ENCODE data around the gene TAX1BP1. TPM values are rescaled to one million over a fixed set of nuclear protein-coding genes. Genes with fewer than 3 reads are reported as not detected.

Gene TAX1BP1
- polyA plus RNA-seq, 1 donor: 132 TPM

DNA sequence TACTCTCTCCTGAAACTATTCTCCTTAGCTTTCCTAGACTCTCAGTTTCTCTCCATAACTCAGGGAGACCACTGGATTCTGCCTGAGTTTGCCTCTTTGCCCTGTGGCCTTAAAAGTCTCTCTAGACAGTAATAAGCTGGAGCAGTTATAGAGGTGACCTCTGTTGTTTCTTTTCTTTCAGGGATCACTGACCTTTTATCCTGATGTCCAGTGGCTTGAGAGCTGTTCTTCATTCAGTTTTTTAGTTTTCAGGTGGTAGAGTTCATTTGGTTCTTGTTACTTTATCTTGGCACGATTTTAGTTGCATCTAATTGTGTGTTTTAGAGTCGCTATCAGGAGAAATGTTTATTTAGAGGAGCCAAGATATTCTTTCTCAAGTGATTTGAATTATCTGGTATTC is 37.7 kb downstream of the TAX1BP1 start:
- DNase-seq: no peak

DNA sequence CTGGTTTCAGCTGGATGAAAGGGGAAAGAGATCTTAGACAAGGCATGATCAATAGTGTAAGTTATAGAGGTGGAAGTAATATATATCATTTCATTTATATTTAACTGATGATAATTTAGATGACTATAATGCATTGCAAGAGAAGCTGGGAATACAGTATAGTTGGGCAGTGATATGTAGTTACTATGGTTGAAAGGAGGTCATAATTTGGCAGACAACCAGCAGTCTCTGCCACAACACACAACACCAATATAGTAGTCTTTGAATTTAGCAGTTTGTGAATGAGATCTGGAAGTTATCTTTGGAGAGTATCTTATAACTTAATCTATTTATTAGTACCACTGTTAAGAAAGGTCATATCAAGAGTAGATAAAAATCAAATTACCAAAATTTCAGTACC is 39.9 kb downstream of the TAX1BP1 start:
- DNase-seq: no peak

DNA sequence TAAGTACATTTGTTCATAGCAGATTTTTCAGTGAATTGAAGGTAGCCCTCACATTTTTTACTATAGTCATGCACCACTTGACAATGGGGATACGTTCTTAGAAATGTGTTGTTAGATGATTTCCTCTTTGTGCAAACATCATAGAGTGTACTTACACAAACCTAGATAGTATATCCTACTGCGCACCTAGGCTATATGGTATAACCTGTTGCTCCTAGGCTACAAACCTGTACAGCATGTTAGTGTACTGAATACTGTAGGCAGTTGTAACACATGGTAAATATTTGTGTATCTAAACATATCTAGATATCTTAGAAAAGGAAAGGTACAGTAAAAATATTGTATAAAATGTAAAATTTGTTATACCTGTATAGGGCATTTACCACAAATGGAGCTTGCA is 41.2 kb downstream of the TAX1BP1 start:
- no peak for DNase-seq

DNA sequence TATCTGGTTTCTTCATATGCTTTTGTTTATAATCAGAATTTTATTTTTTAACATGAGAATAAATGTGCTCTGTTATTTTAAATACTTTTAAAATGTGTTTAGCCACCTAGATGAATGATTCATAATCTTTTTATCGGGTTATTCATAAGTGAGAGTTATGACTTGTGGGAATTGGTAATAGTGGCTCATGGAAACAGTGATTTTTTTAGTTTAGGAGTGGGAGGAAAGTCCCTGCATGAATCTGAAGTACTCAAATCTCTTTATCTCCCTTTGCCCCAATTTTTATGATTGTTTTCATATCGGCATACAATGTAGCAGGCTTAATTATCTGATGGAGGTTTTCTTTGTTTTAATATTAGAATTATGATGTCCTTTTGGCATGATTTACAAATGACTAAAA is 42.9 kb downstream of the TAX1BP1 start:
- DNase-seq: no peak

DNA sequence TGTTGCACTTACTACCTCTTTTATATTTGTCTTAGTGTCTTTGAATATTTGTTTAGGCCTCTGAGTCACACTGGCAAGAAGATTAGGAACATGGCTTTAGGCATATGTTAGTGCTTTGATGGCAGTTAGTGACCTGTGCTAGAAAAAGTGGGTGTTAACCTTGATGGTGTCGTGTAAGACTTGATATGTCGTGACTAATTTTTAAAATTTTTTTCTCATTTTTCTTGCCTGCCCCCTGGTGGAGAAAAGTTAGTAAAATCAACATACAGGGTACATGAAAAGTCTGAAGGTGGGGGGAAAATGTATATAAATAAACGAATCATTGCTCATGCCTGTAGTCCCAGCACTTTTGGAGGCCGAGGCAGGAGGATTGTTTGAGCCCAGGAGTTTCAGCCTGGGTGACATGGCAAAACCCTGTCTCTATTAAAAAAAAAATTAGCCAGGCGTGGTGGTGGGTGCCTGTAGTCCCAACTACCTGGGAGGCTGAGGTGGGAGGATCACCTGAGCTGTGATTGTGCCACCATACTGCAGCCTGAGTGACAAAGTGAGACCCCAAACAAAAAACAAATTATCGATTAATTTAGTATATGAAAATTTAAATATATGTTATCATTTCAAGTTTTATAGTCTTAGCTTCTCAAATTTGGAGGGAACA is 44.6 kb downstream of the TAX1BP1 start:
- DNase-seq: peak; percentile 18

DNA sequence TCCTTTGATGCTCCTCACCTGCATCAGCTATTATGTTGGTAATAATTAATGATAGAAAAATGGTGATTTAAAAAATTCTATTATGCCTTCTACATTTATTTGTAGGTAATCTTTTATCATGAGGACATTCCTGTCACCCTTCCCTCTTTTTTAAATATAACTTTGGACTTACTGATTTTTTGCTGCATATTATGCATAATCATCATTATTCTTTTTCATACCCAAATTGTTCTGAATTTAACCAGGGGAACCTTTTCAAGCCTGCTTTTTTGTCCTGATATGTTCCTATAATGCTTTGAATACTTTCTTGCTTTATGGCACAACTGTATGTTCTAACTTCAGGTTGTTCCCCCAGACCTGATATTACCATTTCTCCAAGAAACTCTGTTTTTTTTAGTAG is 48.5 kb downstream of the TAX1BP1 start:
- DNase-seq: no peak

DNA sequence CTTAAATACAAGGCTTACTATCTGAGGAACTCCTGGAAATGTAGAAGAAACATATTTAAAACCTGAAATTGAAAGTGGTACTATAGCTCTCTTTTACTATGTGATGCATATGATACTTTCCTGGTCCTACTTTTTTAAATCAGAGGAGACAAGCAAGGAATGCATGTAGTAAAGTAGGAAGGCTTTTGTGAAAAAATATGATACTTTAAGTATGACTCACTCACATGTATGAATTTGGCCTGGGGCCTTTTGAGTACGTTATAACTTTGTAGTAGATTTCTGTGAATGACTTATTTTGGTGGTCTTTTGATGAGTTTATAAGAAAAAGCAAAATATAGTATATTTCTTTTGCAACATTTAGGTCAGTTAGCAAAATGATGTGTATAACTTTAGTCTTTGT is 53.8 kb downstream of the TAX1BP1 start:
- no peak for DNase-seq

DNA sequence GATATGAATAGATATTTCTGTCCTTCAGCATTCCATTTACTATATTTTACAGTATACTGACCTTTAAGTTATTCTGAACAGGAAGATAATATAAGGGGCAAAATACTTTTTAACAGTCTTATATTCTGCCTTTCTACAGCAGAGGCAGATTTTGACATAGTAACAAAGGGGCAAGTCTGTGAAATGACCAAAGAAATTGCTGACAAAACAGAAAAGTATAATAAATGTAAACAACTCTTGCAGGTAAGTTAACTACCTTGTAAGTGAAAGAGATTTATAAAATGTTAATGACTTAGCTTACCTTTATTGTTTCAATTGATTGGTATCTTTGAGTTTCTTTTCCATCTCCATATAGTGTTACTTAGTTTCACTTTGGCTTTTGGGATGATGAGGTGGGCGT is 56.0 kb downstream of the TAX1BP1 start:
- no peak for DNase-seq

DNA sequence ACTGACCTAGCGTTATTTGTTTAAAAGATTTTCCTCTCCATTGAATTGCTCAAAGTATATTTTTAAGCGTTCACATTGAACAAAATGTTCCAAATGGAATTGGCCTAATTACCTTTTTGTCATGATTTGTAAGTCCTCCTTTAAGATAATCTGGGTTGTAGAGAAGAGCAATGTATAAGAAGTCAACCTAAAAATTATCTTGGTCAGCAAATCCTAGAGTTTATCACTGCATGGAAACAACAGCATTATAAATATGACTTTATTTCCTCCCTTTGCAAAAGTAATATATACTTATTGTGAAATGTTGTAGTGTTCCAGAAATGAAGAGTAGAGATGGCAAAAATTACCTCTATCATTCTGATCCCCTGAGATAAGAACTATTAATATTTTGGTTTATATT is 59.2 kb downstream of the TAX1BP1 start:
- DNase-seq: no peak

DNA sequence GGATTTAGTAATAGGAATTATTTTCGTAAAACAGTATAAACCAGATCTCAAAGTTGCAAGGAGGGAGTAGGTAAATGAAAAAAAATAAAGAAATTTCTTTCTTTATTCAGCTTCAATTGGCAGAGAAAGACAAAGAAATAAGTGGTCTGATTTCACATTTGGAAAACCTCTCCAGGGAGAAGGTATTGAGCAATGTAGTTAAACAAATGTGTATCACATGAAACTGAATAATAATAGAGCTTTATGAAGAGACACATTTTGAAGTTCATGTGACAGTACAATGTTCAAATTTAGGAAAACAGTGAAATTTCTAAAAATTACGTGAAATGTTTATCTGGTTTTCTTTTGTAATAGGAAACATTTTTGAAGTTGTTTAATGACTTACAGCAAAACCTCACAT is 63.0 kb downstream of the TAX1BP1 start:
- no peak for DNase-seq

DNA sequence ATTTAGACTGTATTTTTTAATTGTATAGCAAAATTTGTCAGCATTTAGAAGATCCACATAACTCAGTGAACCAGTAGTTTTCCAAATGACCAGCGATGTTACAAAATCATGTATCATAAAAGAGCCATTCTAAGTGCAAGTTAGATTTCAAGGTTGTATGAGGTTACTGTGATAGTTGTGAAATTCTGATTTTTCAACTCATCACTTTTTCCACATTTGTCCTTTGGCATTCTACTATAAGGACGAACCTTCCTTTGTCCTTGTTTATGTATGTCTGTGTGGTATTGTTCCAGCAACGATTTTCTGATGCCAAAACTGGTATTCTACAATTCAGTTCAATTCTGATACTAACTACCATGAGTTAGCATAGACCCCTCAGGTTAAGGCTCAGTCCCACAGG is 64.2 kb downstream of the TAX1BP1 start:
- no peak for DNase-seq

DNA sequence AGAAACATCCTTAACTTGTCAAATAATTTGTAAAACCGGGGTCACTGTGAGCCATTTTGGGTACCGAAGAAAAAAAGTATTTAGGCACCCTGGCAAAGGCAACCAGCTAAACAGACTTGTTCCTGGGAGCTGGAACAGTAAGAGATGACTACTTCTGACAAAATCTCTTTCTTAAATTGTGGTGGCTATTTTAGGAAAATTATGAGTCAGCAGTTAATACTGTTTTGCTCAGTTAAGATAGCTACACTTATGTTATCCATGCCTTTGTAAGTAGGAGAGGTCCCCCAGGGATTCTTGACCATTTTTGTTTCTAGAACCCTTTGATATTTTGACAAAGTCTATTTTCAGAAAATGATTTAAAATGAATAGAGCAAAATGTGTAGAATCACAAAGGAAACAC is 68.7 kb downstream of the TAX1BP1 start:
- DNase-seq: no peak

DNA sequence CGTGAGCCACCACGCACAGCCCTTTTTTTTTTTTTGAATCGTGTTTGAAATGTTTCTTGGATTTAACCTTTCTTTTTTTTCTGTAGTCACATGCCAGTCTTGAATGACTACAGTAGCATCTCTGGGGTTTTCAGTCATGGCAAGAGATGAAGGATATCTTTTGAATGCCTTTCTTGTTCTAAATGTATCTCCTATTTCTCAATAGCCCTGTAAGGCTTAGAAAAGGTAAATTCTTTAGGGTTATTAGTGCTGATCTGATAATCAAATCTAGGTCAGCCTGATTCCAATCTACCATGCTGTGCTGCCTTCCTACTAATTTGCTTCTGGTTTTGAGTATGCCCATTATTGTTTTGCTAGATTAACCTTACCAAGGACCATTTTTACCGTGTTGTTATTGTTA is 70.2 kb downstream of the TAX1BP1 start:
- no peak for DNase-seq

DNA sequence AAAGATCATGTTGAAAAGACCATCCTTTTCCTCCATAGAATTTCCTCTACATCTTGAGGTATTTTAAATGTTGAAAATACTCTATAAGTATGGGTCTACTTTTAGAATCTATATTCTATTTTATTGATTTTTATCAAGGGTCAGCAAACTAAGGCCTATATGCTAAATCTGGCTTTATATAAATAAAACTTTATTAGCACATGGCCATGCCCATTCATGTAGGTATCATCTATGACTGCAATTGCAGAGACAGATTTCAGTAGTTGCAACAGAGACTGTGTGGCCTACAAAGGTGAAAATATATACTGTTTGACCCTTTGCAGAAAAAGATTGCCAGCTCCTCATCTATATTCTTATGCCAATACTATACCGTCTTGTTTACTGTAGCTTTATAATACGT is 72.7 kb downstream of the TAX1BP1 start:
- no peak for DNase-seq

DNA sequence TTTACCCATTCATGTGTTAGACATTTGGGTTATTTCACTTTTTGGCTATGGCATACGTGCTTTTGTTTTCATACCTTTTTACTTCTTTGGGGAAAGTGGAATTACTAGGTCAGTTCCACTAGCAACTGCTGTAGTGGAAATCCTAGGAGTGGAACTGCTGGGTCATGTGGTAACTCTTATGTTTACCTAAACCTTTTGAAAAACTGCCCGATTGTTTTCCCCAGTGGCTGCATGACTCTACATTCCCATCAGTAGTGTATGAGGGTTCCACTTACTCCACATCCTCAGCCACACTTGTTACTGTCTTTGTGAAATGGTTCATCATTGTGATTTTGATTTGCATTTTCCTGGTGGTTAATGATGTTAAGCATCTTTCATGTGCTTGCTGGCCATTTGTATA is 82.3 kb downstream of the TAX1BP1 start:
- DNase-seq: no peak

DNA sequence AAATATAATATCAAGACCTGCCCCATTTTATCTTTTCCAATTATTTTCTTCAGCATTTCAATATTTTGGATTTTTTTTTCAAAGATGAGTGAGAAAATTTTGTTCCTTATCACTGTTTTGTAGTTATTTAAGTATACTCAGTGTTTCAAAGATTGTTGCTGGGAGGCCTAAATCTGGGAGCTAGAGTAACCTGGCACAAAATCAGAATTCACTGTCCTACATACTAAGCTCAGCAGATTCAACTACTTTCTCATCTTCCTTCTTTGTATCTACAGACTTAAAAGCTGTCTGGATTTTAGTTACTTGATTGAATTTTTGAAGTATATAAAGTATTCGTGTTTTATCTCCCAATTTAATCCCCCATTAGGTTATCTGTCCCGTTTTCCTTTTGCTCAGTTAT is 85.9 kb downstream of the TAX1BP1 start:
- no peak for DNase-seq

DNA sequence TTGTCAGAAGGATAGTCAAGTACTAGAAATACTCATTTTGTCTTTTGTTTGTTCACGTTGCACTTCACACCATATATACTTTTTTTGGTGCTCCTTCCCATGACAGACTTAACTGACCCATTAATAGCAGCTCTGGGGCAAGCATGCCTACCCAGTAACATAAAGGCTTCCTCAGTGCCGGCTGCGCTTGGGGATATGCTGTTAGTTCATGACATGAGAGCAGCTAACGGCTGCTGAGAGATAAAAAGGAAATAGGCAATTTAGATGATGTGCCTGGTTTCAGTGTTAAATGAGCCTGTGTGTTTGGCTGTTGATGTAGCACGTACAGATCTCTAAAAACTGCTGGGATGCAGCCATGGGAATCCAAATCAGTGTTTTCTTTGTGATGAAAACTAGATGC is 86.4 kb downstream of the TAX1BP1 start:
- no peak for DNase-seq

DNA sequence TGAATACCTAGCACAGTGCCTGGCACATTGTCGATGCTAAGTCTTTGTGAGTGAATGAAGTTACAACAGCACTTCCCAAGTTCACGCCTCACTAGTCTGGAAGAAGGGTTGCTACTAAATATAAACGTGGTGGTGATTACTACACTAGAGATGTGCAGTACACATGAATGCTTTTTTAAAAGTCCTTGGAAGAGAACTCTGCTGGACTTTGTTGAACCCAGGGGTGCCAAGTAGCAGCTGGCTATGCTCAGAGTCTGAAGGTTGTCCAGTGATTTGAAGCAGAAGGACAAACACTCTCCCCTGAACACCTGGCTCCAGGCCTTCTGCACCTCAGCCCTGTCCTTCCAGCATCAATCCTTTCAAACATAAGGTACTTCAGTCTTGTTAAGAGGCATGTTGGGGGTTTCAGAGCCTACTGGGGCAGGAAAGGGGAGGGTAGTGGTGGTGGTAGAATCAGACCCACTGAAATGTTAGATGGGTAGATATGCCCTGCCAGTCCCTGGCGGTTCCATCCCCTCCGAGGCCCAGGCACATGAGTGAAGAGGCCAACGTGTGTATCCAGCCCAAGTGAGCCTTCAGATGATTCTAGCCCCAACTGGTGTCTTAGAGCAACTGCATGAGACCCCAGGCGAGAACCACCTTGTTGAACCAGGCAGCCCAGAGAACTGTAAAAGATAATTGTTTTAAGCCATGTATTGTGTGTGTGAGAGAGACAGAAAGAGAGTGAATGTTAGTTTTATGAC is 94.4 kb downstream of the TAX1BP1 start:
- DNase-seq: no peak

DNA sequence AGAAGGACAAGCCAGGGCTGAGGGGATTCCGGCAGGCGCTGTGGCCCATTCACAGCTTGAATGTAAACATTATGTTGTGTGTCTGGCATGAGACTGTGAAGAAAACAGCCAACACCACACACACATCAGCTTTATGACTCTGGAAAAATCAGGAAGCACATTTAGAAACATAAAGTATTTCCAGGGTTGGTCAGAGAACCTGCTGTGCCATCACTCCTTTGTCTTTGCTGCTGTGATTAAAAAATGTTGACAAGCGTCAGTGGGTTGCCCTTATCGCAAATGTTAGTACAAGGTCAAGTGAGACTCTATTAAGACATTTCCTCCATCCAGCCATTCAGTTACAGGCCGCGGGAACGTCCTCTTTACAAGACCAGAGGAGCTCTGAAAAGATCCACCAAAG is 95.4 kb downstream of the TAX1BP1 start:
- no peak for DNase-seq

DNA sequence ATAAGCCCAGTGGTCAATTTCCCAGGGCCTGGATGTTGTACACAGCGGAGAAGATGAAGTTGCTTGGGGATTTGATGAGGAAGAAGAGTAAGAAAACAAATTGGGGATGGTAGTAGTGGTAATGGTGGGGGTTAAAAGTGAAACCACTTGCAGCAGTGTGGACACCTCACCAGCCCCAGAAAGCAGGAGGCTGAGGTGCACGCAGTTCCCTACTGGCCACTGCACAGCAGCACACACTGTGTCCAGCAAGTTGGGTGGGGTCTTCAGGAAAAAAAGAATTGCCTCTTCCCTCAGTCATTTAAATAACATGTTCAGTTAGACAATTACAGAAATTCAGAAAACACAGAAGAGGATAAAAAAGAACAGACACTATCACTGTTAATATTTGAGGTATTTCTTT is 96.6 kb downstream of the TAX1BP1 start:
- no peak for DNase-seq

DNA sequence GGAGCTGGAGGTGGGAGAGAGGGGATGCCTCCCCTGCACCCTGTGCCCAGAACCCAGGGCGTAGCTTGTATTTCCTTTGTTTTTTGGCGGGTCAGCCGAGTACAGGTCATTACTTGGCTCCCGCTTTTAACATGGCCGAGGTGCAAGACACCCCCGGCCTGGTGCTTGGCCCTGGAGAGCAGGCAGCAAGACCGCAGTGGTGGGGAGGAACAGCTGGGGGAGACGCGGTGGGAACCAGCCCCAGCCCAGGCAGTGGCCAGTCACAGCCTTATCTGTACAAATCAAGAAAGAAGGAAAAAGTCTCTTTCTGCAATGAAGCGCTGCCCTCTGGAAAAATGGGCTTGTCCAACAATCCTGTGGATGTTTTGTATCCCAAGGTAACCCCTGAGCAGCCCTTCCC is 99.1 kb downstream of the TAX1BP1 start:
- DNase-seq: no peak

DNA sequence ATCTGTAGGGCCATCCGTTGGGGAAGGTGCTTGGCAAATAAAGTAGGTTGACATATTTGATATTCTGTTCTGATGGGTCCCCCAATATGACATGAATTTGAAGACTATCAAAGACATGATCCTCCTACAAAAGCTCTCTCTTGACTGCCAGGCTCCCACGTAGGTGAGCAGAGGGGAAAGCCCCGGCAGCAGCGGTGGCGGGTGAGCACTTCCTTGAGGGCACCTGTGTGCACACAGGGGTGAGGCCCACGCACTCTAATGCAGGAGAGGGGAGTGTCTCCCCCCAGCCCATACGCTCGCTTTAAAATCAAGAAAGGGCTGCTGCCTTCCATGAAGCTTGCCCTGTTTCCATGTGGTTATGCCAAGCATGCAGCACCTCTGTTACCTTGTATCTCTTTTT is 100.4 kb downstream of the TAX1BP1 start:
- no peak for DNase-seq

DNA sequence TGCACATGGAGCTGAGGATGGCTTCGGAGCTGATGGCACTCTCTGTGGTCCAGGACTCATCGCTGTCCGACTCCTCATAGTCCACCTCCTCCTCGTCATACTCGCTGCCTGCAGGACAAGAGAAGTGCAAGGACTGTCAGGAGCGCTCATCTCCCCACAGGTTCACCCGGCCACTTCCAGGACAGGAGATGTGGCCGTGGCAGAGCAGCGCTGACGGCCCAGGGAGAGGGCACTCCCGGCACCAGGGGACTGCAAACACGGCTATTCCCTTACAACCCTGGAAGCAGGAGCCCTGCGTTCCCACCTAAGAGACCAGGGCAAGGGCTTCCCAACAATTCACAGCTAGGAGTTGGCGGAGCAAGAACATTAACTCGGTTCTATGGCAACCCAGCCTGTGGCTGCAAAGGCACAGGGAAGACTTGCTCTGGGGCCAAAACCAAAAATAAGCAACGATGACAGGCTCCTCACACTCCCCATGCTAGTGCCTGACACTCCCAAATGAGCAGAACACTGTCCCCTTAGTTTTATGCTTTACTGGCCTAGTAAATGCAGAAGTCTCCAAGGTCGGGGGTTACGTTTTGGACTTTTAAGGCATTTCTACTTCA is 100.9 kb downstream of the TAX1BP1 start:
- DNase-seq: no peak
